GM12891 (cell line): ENCODE results near the gene UNC13A.

Source experiments
- POLR2A ChIP-seq: IDR thresholded peaks from 2 replicates; pipeline ENCODE4 v1.6.1; 2011; ENCODE audit warnings: low read depth, low read length, control low read depth
- POLR2AphosphoS5 ChIP-seq: IDR thresholded peaks from 2 replicates; pipeline ENCODE4 v1.6.1; 2011; ENCODE audit warnings: low read depth, low read length, control low read depth
- POU2F2 ChIP-seq: IDR thresholded peaks from 2 replicates; pipeline ENCODE4 v1.6.1; 2011; ENCODE audit warnings: low read depth, mild to moderate bottlenecking, control low read depth, low read length, moderate library complexity
- SPI1 ChIP-seq: IDR thresholded peaks from 2 replicates; pipeline ENCODE4 v1.6.1; 2011; ENCODE audit warnings: low read depth, low read length, control low read depth
- TAF1 ChIP-seq: IDR thresholded peaks from 2 replicates; pipeline ENCODE4 v1.6.1; 2011; ENCODE audit warnings: low read depth, low read length, control low read depth

- TF ChIP-seq POLR2A (no peak), TAF1 (no peak), SPI1 (no peak), POU2F2 (no peak), POLR2AphosphoS5 (no peak)
Observed at GRCh38 chr19:17624314-17624991, 63.7 kb downstream of the UNC13A start.
